Smooth muscle cell of the brain vasculature (primary cell): Measurements from ENCODE around the gene KLHL25.
"Not testable (repeated sequence)": the region's sequence is repeated elsewhere in the genome, so short reads cannot be mapped to it uniquely, and the experiment has no call there.

Experiments used
- DNase-seq: peaks from one replicate; pipeline ENCODE4 v3.0.0-alpha.2; 2012; ENCODE audit warnings: low read depth, low spot score

The KLHL25 gene

DNA sequence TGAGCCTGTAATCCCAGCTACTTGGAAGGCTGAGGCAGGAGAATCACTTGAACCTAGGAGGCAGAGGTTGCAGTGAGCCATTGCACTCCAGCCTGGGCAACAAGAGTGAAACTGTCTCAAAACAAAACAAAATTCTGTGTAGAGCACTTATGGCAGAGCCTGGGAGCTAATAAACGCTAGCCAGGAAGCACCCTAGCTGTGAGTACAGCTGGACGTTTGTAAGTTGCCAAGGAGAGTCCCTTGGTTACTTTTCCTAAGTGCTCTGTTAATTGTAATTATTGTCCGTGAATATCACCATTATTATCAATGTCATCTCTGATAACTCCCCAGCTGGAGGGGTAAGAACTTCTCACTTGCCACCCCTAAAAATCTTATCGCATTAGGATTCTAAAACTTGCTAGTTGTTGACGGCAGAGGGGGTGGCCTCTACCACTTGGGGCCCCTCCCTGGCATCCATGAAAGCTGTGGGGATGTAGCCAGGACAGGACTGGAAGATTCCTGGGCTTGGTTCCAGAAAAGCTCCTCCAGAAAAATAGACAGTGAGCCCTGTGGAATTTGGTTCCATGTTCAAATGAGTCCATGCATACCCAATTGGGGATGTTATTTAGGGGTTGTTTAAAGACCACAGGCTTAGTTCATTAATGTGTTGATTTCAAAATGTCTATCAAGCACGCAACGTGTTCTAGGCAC lies 9.9 kb upstream of the KLHL25 start:
- DNase-seq: no peak

DNA sequence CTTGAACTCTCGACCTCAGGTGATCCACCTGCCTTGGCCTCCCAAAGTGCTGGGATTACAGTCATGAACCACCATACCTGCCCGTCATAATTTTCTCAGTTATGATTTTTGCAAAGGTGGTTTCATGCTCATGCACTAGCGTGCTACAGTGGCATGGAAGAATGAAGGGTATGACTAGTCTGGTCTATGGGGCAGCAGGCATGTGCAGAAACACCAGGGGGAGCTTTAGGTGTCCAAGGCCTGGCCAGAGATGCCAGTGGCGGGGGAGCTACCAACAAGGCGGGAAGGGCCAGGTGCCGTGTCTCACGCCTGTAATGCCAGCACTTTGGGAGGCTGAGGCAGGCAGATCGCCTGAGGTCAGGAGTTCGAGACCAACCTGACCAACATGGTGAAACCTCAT lies 7.9 kb upstream of the KLHL25 start:
- DNase-seq: not testable (repeated sequence)

DNA sequence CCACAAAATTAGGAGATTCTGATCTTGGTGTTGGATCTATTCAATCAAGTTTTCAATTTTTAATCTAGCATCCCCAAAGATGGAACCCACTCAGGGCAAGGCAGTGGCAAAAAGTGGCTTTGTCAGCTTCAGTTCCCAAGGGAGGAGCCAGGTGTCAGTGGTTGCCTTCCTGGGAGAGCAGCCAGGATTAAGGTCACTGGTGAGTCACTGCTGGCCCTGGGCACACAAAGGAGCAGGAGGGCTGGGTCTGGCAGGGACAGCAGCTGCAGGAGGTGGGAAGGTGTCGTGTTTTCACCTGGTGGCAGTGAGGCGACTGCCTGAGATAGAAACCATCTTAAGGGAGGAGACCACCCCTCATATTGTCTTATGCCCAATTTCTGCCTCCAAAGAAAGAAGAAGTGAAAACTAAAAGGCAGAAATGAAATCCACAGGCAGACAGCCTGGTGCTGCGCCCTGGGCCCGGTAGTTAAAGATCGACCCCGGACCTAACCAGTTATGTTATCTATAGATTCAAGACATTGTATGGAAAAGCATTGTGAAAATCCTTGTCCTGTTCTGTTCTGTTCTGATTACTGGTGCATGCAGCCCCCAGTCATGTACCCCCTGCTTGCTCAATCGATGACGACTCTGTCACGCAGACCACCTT lies 5.9 kb upstream of the KLHL25 start:
- DNase-seq: no peak

DNA sequence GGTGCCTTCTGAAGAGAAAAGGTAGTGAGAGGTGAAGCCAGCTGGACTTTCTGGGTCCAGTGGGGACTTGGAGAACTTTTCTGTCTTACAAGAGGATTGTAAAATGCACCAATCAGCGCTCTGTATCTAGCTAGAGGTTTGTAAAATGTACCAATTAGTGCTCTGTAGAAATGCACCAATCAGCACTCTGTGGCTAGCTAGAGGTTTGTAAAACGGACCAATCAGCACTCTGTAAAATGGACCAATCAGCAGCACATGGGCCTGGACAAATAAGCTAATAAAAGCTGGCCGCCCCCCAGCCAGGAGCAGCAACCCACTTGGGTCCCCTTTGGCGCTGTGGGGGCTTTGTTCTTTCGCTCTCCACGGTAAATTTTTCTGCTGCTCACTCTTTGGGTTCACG lies 1.6 kb upstream of the KLHL25 start:
- not testable (repeated sequence) for DNase-seq

DNA sequence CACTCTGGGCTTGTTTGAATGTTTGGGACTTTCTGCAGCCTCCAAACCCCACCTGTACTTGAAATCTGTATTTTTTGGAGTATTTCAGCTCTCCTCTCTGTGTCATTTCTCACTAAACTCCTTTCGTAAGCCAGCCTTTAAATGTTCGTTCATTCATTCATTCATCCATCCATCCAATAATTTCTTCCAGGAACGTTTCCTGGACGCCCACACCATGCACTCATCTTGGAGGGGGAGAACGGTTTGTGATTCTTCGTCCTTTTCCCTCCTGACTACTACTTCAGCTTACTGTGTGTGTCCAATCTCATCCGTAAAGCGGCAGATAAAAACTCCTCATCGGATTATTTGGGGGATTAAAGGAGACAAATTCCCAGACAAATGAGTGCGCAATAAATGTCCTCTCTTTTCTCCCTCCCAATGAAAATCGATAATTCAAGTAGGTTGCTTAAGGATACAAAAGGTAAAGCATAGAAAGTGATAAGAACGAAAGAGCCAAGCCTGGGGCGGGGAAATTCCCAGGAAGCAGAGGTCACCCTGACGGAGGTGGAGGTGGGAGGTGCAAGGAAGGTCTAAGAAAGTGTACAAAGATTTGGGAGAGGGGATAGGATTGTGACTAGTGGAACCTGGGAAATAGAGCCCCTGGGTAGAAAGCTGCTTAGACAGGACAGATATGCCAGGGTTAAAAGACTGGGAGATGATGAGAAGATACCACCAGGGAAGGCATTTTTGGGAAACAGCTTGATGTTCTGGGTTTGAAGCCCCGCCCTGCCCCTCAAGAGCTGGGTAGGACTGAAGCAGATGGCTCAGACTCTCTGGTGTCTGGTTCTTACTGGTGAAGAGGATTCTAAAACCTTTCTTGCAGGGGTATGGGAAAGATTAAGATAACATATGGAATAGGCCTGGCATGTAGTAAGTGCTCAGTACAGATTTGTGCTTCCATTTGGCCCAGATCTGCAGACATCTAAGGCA lies 896 bp upstream of the KLHL25 start:
- no peak for DNase-seq

DNA sequence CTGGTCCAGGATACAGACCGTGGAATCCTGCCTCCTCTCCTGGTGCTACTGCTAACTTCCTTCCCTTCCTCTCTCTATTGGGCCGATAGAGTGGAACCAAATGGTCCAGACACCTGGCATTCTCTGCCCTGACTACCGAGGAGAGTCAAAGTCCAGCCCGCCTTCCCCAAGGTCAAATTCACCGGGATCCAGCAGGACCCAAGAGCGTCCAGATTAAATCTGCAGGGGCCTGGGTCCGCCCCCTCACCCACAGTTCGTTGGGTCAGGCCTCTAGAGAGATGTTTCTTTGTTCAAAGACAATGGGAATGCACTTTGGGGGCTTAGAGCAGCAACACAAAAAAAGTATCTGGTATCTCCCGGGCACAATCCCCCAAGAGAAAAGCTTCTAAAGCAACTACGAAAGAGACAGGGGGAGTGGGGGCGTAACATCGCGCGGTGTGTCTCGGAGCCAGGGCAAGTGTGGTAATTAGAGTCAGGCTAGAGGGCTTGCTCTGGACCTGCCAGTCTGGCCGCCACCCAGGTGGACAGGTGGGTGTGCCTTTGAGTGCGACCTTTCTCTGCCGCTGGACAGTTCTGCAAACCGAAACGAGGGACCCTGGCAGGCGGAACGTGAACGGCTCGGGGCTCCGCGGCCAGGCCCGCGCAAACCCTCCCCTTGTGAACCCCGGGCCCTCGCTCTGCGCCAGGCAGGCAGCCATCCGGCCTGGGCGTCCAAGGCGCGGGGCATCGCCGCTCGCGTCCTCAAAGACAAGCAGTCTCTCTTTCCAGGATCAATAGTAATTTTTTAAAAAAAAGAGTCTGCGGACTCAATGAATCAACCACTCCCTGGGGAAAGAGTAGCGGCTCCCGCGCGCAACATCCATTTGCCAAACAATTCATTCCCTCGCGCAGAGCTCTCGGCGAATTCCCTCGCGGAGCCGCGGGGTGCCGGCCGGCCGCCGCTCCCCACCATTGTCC lies 806 bp downstream of the KLHL25 start:
- no peak for DNase-seq

DNA sequence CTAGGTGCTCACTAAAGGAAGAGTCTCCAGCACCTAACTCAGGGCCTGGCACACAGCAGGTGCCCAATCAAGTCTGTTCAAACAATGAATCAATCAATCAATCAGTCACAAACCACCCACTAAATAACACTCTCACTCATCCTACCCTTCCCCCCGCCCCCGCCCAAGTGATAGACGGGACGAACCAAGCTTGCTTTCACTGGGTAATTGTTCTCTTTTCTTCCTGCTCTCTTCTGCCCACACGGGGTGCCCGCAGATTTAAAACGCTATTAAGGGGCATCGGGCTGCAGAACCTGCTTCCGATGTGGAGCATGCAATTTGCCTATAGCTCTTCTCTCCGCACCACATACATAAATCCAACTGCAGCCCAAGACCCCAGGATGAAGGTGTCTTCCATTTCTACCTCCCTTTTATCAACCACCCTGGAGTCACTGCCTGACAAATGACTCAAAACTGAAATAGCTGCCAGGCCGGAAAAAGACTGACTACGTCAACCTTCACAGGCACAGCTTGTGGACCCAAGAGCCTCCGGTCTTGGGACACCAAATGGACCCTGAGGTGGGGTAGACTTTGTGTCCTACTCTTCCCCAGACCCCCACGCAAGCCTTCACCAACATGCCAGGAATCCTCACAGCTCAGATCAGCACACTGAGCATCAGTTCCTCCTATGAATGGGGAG lies 1.7 kb downstream of the KLHL25 start:
- no peak for DNase-seq

DNA sequence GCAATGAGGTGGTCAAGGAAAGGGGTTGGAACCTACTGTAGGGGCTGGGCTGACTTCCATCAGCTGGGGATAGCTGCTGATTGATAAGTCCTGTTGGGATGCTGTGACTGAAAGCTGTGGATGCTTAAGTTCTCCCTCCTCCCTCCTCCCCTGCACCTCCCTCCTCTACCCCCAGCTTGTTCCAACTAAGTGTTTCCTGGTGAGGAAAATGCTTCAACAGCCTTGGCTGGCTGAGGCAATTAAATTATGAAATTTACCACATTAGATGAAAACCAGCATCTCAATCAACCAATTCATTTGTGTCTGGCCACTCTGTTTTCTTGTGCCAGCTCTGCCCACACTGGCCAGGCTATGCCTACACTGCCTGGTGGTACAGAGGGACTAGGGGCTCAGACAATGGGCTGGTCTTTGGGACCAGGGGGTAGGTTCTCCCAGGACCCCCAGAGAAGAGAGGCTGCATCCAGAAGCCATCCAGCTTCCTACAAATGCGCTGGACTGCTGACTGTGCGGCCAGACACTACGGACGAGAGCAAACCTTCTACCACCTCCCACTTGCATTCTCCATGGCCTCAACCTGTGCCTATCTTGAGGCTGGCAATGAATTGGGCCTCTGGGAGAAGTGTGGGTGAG lies 2.5 kb downstream of the KLHL25 start:
- DNase-seq: no peak

DNA sequence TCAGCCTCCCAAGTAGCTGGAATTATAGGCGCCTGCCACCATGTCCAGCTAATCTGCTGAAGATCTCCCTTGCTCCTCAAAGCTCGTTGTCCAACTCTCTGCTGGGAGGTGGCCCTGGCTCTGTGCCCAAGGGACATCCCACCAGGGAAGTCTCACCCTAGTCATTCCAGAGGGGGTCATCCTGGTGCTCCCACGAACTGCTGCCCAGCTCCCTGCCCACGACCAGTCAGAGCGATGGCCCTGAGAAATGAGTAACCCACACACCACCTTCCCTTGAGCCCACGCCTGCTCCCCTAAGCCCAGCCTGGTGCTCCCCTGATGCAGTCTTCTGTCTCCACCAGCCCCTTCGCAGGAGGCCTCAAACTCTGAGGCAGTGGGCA lies 5.2 kb downstream of the KLHL25 start:
- DNase-seq: no peak

DNA sequence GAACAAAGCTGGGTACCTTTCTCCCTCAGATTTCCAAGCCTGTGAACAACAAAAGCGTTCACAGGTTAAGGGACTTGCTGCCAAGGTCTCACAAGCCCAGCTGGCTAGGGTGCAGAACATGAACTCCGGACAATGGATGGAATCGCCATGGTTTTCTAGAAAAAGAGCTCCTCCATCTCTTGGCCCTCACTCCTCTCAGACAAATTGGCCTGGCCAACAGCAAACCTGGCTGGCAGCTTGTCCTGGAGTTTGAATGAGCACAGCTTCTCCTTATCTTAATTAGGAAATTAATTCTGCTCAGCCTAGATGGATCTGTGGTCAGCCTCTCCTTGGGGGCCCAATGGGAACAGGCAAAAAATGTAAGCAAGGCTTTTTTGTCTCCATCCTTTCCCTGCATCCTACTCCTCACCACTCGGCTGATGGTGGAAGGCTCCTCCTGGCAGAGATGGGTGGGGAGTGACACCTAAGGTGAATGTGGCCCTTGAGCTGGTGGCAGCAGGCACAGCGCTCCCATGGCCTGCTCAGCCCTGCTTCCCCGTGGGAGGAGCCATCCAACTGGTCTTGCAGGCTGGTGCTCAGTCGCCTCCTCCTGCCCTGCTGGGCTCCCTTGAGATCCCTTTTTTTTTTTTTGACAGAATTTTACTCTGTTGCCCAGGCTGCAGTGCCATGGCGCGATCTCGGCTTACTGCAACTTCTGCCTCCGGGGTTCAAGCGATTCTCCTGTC lies 5.8 kb downstream of the KLHL25 start:
- DNase-seq: no peak

DNA sequence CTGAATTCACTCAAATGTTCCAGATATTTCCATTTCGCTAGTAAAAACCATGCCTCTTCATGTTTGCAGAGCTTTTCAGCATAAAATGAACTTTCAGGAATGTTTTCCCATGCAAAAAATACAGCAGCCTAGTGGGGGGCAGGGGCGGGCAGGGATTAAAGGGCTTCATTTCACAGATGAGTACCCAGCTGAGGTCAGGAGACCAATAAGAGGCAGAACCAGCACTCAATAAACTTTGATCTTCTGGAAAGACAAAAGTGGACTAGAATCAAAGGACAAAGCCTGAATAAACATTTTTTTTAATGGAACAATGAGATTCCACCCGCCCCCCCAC lies 8.0 kb downstream of the KLHL25 start:
- DNase-seq: no peak

DNA sequence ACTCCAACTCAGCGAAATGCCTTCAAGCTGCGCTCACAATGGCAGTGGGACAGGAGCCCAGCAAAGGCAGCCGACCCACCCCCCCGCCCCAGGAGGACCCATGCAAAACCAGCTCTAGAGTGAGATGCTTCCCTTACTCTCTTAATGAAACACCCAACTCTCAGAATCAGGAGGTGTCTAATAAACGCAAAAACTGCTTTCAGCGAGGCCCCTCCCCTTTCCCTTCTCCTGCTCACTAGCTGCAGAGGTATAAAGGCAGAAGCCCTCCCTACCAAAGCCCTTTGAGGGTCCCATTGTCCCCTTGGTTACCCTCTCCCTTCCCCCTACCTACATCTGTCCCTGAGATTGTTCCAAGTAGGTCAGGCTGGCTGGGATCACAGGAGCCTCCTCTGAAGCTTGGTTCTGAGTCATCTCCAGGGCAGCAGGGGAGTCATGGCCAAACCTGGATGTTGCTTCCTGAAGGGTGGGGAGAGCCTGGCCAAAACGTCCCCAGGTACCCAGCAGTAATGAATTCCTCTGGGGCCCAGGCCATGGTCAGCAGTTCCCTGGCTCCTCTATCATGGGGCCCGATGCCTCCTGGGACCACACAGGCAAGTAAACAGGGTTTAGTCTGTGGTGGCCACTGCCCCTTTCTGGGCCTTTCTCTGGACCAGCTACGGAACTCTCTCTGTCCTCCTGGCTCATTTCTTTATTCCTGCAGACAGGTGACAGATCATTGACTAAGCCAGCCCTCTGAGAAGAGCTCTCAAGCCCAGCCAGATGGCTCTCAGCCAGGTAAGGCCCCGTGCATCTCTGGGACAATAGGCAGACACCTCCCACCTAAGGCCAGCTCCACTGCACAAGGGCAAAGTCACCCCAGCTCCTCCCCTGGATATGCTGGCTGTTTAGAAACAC lies 8.6 kb downstream of the KLHL25 start:
- no peak for DNase-seq

DNA sequence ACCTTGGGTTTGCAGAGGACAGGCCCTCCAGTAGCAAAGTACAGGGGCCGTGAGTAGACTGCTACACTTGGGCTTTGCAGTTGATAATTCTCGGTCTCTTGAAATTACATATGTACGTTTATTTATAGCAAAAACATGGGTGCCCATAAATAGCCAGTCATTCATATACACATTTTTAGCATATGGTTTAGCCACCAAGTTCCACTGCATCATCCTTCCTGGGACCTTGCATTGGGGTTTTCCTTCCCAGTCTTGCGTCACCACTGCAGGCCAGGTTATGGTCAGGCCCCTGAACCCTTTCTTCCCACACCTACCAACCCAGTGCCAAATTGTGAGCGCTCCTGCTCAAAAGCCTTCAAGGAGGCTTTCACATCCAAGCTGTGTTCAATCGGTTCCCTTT lies 12.7 kb downstream of the KLHL25 start:
- no peak for DNase-seq

DNA sequence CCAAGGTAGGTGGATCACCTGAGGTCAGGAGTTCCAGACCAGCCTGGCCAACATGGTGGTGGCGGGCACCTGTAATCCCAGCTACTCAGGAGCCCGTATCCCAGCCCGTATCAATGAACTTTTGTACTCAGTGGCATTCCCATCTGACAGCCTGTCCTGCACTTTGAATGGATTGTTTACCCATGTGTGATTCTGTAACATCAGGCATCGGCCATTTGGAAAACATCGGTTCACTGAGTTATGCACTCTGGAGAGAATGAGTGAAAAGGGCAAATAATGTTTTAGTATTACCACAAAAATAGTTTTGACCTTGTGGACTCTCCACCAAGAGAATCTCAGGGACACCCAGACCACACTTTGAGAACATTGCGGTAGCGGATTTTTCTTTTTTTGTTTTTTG lies 13.6 kb downstream of the KLHL25 start:
- no peak for DNase-seq

DNA sequence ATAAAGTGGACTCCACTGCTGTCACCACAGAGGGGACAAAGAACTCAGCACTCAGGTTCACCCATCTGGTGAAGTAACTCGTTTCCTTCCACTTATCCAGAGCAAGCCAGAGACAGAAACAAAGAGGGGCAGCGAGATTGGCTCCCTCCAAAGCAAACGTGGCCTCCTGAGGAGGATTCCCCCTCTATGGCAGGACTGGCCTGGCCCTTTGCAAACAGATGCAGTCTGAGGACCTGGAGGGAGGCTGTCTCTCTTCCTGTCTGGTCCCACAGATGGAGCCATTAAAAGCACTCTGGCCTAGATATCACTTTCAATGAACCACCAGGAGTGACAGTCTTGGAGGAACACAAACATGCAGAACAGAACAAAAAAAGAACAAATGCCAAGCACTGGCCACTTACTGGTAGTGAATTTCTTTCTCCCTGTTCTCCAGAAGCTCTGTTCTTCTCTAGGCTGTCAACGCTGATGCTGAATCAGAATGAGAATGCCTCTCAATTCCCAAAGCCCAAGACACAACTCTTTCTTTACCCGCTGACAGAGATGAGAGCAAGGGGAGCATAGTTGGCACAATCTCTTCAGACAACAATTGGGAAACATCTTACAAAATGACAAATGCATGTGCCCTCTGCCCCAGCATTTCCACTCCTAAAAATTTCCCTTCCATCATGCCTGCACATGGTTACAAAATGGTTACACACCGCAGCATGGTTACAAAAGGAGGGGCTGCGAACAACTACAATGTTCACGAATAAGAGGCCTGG lies 14.3 kb downstream of the KLHL25 start:
- DNase-seq: no peak

DNA sequence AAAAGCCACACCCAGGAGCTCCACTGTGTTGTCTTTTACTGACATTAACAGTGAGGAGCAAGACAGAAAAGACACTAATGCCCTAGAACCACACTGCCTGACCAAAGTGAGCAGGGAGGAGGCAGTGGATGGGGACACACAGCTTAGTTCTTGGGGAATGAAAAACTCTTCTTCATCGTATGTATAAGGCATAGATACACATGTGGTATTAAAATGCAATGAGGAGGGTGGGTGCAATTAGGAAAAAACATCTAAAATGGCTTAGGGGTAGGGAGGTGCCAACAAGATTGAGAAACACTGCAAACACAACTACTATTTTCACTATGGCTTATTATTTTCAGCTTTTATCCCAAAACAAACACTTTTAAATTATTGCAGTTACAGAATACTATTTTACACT lies 15.5 kb downstream of the KLHL25 start:
- no peak for DNase-seq

DNA sequence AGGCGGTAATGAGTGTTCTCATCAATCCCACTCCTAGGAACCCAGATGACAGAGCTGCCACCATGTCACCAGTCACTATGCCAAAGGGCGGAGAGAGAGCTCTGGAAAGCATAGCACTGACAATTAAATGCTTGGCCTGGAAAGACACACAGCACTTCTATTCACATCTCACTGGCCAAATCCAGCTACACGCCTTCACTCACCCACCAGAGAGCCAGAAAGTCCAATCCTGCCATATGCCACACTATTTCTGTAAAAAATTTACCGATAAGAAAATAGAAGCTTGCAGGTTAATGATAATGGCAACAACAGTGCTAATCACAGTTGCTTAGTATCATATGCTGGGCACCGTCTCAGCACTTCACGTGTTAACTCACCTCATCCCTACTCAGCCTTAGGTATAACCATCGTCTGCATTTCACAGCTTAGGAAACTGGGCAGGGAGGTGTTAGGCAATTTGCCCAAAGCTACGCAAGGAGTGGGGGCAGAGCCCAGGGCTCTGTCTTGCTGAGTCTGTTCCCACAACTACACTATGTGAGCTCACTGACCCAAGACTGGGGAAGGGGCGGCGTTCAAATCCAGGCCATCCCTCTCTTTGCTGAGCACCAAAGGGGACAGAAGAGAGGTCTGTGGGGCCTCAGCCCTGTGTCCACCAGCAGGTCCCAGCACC lies 16.5 kb downstream of the KLHL25 start:
- DNase-seq: no peak
